GM04503 (cell line): ENCODE results near the gene ELOA2.
"Not testable (repeated sequence)": the region's sequence is repeated elsewhere in the genome, so short reads cannot be mapped to it uniquely, and the experiment has no call there.

Source experiments
- DNase-seq: peaks from one replicate; pipeline ENCODE4 v3.0.0-alpha.2; 2012; ENCODE audit warnings: low read depth

ELOA2 gene, protein sequence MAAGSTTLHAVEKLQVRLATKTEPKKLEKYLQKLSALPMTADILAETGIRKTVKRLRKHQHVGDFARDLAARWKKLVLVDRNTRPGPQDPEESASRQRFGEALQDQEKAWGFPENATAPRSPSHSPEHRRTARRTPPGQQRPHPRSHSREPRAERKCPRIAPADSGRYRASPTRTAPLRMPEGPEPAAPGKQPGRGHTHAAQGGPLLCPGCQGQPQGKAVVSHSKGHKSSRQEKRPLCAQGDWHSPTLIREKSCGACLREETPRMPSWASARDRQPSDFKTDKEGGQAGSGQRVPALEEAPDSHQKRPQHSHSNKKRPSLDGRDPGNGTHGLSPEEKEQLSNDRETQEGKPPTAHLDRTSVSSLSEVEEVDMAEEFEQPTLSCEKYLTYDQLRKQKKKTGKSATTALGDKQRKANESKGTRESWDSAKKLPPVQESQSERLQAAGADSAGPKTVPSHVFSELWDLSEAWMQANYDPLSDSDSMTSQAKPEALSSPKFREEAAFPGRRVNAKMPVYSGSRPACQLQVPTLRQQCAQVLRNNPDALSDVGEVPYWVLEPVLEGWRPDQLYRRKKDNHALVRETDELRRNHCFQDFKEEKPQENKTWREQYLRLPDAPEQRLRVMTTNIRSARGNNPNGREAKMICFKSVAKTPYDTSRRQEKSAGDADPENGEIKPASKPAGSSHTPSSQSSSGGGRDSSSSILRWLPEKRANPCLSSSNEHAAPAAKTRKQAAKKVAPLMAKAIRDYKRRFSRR

DNA sequence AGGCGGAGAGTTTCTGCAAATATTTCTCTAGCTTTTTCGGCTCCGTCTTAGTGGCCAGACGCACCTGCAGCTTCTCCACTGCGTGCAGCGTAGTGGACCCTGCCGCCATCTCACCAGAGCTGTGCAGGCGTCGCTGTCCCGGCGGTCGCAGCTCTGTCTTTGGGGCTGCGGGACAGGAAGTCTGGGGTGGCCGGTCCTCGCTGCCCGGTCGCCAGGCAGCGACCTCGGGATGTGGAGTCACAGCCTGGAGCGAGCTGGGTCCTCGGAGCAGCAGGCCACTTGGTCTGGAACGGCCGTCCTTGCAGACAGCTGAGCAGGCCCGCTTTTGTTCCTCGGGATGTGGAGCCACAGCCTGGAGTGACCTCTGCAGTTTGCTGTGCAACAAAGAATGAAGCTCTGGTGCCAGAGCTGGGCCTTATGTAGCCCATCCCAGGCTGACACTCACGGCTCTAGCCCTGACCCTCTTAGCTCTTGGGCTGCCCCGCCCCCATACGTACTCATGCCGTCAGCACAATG lies at the start of gene ELOA2:
Gene ELOA2, minus strand, starts transcription at position 466 of the 516 bp plus-strand sequence. Its CDS starts 357 bp downstream, at position 109.
- DNase-seq, result no peak

DNA sequence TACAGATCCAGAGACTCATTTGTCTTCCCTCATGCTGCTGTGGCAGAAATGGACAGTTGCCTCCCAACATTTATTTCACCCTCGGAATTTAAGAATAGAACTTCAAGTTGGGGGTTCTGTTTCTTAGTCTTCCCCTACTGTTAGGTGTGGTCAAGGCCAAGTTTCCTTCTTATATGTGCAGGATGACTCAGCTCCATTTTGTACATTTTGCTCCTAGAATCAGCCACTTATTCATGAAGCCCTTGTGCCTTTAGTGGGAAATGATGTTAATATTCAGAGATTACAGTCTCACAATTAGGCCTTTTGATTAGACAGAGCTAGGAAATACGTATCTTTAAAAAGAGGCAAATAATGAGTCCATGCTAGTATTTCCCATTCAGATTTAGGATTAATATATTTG lies 46.2 kb upstream of the ELOA2 start:
- no peak for DNase-seq

DNA sequence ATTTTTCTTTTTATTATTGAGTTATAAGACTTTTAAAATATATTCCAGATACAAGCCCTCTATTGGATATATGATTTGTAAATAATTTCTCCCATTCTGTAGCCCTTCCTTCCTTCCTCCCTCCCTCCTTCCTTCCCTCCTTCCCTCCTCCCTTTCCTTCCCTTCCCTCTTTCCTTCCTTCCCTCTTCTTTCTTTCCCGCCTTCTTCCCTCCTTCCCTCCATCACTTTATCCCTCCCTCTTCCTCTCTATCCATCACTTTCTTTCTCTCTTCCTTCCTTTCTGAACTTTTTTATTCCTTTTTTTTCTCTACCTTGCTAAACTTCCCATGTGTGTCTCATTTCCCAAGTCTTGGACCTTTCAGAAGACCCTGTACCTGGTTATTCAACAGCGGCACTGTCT lies 45.5 kb upstream of the ELOA2 start:
- no peak for DNase-seq

DNA sequence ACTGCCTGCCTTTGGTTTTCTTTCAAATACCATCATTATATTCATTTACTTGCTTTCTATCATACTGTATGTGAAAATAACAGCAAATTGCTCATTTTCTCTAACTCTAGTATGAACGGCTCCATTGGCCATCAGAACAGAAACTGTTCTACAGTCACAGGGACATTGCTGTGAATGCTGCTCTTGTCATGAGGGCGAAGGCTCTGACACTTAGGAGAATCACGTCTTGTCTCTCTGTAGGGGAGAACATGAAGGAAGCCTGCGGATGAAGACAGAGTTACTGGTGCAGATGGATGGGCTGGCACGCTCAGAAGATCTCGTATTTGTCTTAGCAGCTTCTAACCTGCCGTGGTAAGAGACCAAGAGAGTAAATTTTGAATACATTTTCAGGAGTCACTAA lies 41.7 kb upstream of the ELOA2 start:
- no peak for DNase-seq

DNA sequence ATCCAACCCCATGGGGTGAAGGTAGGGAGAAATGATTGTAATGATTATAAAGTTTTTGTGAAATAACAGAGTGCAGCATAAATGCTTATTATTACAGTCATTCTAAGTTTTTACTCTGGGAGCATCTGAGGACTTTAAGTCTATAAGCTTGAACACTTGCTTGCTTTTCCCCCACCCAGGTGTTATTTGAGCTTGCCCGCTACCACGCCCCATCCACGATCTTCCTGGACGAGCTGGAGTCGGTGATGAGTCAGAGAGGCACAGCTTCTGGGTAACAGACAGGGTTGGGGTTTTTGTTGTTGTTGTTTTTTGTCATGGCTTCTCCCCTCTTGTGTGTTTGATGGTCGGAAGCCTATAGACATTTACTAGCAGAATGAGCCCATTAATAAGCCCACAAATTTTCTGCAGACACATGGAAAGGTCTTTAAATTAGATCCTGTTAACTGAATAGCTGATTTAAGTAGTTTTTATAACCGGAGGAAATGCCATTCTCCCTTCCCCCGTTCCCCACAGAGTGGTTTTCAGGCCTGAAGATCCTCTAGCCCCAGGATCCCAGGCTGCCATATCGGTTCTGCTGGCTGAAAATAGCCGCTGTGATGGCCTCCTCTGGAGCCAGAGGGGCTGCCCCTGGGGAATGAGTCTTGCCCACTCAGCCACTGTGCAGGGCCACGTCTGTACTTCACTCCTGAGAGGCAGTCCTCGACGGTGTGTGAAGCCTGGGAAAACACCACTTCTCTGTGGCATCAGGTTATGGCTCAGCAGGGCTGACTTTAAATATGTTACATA lies 39.9 kb upstream of the ELOA2 start:
- DNase-seq, result no peak

DNA sequence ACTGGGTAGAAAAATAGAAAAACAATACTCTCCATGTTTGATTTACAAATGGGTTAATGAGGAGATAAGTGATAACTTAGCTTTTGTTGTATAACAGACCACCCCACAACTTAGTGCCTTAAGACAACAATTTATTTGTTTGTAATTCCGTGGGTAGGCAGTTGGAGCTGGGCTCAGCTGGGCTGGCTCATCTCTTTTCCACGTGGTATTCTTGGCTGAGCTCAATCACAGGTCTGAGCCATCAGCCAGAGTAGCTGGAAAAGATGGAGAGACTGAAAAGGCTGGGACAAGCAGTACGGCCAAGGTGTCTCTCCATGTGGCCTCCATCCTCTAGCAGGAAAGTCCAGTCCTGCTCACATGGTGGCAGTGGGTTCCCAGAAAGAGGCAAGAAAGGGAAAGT lies 32.2 kb upstream of the ELOA2 start:
- no peak for DNase-seq

DNA sequence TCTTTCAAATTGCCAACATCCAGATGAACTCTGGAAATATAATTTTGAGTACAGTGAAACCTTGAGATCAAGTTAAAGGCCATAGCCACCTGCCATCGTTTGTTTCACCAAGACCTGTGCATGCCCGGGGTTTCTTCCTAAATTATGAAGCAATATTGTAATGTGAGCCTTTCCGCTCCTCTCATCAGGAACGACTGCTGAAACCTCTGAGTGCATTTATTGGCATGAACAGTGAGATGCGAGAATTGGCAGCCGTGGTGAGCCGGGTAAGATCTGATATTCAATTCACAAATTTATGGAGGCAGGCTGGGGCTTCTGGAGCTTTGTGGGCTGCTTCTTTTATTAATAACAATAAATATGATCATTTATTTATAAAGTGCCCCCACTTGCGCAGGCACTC lies 27.7 kb upstream of the ELOA2 start:
- no peak for DNase-seq

DNA sequence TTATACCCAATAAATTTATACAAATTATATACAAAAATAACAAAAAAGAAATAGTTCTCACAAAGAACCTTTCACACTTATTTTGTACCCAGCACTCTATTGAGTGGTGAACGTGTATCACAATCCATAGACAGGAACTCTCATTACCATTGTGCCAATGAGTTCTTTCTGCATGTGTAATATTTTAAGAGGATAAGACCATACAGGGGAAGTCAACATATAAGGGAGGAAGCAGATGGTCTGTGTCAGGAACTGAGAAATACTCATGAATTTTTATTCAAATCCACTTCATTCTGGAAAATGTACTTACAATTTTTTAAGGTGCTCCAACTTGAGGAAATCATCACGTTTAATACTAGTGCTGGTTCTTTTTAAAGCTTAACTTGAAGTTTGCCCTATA lies 27.1 kb upstream of the ELOA2 start:
- no peak for DNase-seq

DNA sequence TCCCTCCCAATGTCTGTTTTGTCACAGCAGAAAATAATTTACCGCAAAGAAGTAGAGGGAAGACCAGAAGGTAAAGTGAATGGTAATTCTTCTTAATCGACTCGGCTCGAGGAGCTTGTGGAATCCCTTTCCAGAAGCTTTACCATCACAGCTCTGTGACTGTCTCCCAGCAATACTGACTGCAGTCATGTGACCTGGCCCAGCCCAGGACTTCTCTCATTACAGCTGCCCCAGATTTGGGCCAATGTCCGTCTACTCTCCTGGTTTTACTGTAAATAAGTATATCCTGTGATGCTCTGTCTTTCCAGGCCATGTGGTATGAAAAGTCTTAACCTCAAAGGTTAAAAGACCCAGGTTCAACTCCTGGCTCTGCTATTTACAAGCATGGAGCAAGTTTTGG lies 18.9 kb upstream of the ELOA2 start:
- DNase-seq, result no peak

DNA sequence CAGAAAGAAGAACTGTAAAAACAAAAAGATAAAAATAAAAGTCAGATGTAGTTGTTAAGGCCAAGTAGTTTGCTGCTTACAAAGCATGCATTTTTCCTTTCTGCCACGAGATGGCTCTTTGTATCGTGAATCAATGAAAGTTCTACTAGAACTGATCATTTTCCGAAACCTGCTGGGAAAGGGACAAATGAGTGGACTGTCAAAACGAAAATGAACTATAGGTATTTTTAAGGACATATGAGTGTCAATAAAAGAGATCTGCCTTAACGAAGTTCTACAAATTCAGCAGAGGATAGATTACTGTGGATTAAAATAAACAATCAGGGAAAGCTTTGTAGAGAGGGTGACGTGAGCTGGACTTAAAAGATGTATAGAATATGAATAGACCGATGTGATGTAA lies 15.0 kb upstream of the ELOA2 start:
- DNase-seq, result peak; percentile 13

DNA sequence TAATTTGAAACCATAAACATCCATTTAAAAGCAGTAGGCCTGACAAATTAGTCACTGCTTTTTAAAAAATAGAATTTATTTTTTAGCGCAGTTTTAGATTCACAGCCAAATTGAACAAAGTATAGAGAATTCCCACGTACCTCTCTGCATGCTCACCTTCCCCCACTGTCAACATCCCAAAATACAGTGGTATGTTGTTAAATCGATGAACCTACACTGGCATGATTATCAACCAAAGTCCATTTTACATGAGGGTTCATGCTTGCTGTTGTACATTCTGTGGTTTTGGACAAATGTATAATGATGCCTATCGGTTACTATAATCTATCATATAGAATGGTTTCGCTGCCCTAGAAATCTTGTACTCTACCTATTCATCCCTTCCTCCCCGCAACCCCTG lies 5.6 kb upstream of the ELOA2 start:
- DNase-seq, result no peak

DNA sequence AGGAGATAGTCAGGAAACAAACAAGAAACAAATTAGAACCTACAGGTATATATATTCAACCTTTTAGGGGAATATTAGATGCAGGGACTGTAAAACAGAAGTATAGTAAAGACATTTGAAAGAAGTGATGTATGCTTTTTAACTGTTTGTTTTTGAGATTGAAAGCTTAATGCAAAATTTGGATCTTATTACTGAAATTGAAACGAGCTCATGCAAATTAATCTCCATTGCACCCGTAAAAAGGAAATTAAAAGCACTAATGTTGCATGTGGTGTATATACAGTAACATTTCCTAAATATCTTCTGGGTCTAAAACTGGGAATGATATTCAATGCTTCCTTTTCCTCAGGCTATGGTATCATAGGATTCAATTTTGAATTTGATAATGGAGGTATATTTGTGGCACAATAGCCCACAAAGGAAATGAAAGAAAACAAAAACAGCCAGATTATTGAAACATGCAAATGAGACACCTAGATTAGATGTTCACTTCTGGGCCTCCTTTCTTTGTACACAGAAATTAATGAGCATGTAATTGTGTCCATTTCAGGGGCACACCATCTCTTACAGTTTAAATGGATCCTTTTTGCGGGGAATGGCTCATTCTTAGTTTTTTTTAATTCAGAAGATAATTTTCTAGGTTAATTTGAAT lies 1.6 kb upstream of the ELOA2 start:
- no peak for DNase-seq

DNA sequence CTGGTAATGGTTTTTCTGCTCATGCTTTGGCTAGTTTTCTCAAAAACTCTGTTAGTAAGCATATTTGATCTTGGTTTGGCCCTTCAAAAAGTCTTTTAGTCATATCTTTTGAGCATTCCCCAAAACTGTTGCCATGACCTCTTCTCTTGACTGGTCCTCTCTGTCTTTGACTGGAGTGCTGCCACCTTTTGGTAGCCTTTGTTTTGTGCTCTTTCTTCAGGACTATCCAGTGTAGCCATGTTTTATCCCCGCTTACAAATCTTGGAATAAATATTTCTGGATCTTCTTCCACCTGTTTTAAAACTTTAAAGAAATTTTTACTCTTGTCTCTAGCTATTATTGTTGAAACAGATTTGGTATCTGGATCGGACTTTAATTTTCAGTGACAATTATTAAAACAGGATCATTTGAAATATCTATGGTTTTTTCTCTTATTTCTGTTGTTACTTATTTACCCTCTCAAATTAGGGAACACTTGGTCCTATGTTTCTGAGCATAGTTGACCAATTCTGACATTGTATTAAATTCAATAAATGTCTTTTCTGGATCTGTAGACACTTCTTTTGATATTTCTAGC lies 965 bp upstream of the ELOA2 start:
- peak; percentile 12 for DNase-seq

DNA sequence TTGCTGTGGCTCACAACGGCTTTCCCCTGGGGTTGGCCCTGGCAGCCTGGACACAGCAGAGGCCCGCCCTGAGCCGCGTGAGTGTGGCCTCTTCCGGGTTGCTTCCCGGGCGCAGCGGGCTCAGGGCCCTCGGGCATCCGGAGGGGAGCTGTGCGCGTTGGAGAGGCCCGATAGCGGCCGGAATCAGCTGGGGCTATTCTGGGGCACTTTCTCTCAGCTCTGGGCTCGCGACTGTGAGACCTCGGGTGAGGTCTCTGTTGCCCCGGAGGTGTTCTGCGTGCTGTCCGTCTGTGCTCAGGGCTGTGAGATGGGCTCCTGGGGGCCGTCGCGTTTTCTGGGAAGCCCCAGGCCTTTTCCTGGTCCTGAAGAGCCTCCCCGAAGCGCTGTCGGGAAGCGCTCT lies 830 bp downstream of the ELOA2 start:
- not testable (repeated sequence) for DNase-seq

DNA sequence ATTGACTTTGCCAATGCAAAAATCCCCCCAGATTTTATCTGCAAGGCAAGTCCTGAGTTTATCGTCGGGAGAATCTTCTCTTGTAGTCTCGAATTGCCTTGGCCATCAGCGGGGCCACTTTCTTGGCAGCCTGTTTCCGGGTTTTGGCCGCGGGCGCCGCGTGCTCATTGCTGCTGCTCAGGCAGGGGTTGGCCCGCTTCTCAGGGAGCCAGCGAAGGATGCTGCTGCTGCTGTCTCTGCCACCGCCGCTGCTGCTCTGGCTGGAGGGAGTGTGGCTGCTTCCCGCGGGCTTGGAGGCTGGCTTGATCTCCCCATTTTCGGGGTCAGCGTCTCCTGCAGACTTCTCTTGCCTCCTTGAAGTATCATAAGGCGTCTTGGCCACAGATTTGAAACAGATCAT lies 2.5 kb downstream of the ELOA2 start:
- DNase-seq, result no peak

DNA sequence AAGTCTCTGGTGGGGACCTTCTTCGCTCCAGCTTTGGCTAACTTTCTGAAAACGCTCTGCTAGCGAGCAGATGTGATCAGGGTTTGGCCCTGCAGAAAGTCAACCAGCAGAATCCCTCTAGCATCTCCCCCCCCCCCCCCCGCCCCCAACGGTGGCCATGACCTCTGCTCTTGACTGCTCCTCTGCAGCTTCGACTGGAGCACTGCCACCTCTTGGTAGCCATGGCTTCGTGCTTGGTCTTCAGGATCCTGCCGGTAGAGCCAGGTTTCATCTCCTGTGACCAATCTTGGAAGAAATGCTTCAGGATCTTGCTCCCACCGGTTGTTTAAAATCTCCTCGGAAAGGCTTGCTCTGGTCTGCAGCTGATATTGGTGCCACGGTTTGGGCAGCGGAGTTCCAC lies 4.5 kb downstream of the ELOA2 start:
- not testable (repeated sequence) for DNase-seq

DNA sequence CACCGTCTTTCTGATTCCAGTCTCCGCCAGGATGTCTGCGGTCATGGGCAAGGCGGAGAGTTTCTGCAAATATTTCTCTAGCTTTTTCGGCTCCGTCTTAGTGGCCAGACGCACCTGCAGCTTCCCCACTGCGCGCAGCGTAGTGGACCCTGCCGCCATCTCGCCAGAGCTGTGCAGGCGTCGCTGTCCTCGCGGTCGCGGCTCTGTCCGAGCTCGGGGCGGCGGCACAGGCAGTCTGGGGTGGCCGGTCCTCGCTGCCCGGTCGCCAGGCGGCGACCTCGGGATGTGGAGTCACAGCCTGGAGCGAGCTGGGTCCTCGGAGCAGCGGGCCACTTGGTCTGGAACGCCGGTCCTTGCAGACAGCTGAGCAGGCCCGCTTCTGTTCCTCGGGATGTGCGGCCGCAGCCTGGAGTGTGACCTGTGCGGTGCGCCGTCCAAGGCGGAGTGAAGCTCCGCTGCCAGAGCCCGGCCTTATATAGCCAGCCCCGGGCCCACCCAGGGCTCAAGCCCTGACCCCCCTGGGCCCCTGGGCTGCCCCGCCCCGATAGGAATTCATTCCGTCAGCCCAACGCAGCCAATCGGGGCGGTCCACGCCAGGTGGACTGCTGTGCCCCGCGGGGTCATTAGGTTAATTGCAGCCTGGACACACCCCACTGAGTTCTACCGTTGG lies 5.6 kb downstream of the ELOA2 start:
- DNase-seq, result not testable (repeated sequence)

DNA sequence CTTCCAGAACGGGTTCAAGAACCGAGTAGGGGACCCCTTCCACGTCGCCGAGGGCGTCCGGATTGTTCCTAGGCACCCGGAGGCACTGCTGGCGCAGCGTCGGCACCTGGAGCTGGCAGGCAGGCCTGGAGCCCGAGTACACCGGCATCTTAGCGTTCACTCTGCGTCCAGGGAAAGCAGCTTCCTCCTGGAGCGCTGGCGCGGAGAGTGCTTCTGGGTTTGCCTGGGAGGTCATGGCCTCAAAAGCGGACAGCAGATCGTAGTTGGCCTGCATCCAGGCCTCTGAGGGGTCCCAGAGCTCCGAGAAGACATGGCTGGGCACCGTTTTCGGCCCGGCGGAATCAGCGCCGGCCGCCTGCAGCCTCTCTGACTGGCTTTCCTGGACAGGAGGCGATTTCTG lies 6.7 kb downstream of the ELOA2 start:
- not testable (repeated sequence) for DNase-seq

DNA sequence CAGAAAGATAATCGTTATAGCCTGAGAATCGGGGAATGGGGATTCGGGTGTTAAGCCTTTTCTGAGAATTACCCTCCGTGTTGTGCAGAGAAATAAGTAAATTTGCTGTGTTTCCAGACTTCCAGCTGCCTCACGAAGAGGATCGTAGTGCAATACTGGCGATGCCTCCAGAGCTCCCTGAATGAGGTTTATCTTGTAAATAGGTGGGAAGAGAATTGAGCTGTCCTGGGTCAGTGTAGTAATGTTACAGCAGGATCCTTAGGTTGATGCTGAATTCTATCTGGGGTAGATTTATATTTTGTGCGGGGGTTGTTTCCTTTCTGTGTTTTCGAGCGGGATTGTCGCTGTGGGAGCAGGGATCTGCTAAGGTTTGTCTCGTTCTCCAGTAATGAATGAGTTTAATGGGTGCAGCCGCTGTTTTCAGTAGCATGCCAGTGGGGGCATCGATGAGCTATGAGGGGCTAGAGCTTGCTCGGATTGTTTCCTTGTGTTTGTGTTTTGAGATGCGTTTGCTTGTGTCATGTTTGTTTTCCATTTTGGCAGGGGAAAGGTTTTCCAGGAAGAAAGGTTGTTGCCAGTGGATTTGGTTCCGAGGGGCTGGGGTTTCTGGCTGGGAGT lies 9.8 kb downstream of the ELOA2 start:
- DNase-seq, result not testable (repeated sequence)

DNA sequence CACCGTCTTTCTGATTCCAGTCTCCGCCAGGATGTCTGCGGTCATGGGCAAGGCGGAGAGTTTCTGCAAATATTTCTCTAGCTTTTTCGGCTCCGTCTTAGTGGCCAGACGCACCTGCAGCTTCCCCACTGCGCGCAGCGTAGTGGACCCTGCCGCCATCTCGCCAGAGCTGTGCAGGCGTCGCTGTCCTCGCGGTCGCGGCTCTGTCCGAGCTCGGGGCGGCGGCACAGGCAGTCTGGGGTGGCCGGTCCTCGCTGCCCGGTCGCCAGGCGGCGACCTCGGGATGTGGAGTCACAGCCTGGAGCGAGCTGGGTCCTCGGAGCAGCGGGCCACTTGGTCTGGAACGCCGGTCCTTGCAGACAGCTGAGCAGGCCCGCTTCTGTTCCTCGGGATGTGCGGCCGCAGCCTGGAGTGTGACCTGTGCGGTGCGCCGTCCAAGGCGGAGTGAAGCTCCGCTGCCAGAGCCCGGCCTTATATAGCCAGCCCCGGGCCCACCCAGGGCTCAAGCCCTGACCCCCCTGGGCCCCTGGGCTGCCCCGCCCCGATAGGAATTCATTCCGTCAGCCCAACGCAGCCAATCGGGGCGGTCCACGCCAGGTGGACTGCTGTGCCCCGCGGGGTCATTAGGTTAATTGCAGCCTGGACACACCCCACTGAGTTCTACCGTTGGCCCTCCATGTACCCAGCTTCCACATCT lies 11.5 kb downstream of the ELOA2 start:
- DNase-seq, result not testable (repeated sequence)
